NCI-H2029 treated with DMSO at 0.1 percent for 48 hours (cell line): ENCODE results near the gene DLG2.

Experiments used
- DNase-seq: peaks from one replicate; lab custom pipeline; 2025; lab: John Stamatoyannopoulos, UW

DLG2 gene

GRCh38 chr11:83923961-83924360 lies 1703.2 kb downstream of the DLG2 start:
- DNase-seq = no peak

GRCh38 chr11:83922953-83923352 lies 1704.2 kb downstream of the DLG2 start:
- no peak for DNase-seq

- DNase-seq = no peak
Observed at GRCh38 chr11:83922318-83922717, 1704.8 kb downstream of the DLG2 start.

GRCh38 chr11:83921447-83922192 lies 1705.5 kb downstream of the DLG2 start:
- DNase-seq = no peak

GRCh38 chr11:83918476-83918875 lies 1708.7 kb downstream of the DLG2 start:
- DNase-seq = no peak

- no peak for DNase-seq
Observed at GRCh38 chr11:83914995-83915394, 1712.1 kb downstream of the DLG2 start.

- DNase-seq = no peak
Observed at GRCh38 chr11:83909579-83910534, 1717.3 kb downstream of the DLG2 start.

- DNase-seq = no peak
Observed at GRCh38 chr11:83908298-83908856, 1718.8 kb downstream of the DLG2 start.

- DNase-seq = no peak
Observed at GRCh38 chr11:83895516-83895915, 1731.6 kb downstream of the DLG2 start.

GRCh38 chr11:83881428-83881827 lies 1745.7 kb downstream of the DLG2 start:
- DNase-seq = no peak

GRCh38 chr11:83871054-83871453 lies 1756.1 kb downstream of the DLG2 start:
- DNase-seq = no peak

GRCh38 chr11:83866655-83867054 lies 1760.5 kb downstream of the DLG2 start:
- DNase-seq = no peak

- no peak for DNase-seq
Observed at GRCh38 chr11:83865636-83866461, 1761.3 kb downstream of the DLG2 start.

GRCh38 chr11:83864412-83865057 lies 1762.6 kb downstream of the DLG2 start:
- DNase-seq = no peak

GRCh38 chr11:83863272-83863671 lies 1763.9 kb downstream of the DLG2 start:
- no peak for DNase-seq

GRCh38 chr11:83862691-83863090 lies 1764.5 kb downstream of the DLG2 start:
- DNase-seq = no peak

- DNase-seq = no peak
Observed at GRCh38 chr11:83862033-83862432, 1765.1 kb downstream of the DLG2 start.

- DNase-seq = no peak
Observed at GRCh38 chr11:83858694-83859093, 1768.5 kb downstream of the DLG2 start.

- DNase-seq = no peak
Observed at GRCh38 chr11:83855237-83855636, 1771.9 kb downstream of the DLG2 start.

GRCh38 chr11:83852775-83853442 lies 1774.2 kb downstream of the DLG2 start:
- DNase-seq = no peak

GRCh38 chr11:83852012-83852411 lies 1775.1 kb downstream of the DLG2 start:
- no peak for DNase-seq
